ENCODE data around the gene CHPT1.
A peak's percentile ranks its signal among the peaks of the same experiment; 100 is the strongest.

Gene CHPT1

GRCh38 chr12:101686176-101686575 lies 11.3 kb upstream of the CHPT1 start:
- no peak for DNase-seq

DNA sequence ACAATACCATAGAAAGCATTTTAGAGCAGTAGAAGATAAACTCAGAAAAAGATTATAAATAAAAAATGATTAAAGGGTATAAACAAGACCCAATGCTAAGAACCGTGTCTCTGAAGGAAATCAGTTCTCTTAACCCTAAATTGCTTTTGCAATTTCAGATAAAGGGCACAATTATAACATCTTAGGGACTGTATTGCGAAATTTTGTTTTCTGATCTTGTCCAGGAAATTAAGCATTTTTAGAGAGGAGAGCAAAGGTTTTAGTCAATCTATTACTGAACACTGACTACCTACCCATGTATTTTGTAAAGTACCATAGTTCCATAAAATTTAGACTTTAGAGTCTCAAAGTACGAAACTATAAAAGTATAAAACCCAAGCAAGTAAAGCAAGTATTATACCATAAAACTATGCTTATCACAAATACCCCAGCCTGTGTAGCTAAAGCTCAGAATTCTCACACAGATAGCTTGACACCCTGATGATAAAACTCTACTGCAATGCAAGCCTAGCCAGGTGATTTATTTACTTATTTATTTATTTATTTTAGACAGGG lies 6.8 kb upstream of the CHPT1 start:
- DNase-seq: no peak

GRCh38 chr12:101691503-101692096 lies 5.8 kb upstream of the CHPT1 start:
- no peak for DNase-seq

GRCh38 chr12:101694297-101694848 lies 3.1 kb upstream of the CHPT1 start:
- DNase-seq: no peak

DNA sequence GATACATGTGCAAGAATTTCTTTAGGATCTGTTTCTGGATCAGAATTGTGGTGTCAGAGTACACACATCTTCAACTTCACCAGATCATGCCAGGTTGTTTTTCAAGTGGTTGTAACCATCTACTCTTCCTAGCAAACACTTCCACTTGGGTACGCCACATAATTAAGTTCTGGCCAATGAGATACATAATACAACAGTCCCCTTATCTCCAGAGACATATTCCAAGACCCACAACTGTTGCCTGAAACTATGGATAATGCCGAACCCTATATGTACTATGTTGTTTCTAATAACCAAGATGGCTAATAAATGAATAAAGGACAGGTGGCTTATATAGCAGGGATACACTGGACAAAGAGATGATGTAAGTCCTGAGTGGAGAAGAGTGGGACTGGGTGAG lies 2.5 kb upstream of the CHPT1 start:
- no peak for DNase-seq

GRCh38 chr12:101695706-101696105 lies 1.7 kb upstream of the CHPT1 start:
- DNase-seq: no peak

- DNase-seq: peak; percentile 59
These were observed 916 bp upstream of the CHPT1 start for GRCh38 chr12:101696251-101697196.

DNA sequence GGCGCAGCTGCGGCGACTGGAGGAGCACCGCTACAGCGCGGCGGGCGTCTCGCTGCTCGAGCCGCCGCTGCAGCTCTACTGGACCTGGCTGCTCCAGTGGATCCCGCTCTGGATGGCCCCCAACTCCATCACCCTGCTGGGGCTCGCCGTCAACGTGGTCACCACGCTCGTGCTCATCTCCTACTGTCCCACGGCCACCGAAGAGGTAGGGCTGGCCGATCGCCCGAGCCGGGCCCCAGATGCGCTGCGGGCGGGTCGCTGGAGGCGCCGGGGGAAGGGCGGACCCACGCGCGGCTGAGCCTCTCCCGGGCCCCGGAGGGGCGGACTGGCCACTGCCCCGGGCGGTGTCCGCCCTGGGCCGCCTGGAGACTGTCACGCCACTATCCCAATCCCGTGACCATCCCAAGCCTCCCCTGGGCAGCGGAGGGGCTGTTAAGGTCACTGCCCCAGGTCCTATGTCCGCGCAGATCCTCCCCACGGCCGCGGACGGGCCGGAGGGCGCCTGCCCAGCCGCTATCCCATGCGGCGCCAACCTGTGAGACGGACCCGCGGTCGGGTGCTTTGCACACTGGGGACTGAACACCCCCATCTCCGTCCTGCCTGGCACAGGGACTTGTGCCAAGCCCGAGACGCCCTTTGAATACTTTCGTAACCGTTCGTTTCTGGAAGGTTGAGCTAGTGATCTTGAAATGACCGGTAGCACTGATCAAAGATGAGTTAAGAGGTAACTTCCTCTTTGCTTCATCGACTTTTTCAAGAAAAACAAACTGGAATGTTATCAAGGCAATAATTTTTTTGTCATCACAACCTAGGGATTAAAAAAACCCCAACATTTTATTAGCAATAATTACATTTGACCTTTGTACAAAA lies 725 bp downstream of the CHPT1 start:
- DNase-seq: peak; percentile 66

DNA sequence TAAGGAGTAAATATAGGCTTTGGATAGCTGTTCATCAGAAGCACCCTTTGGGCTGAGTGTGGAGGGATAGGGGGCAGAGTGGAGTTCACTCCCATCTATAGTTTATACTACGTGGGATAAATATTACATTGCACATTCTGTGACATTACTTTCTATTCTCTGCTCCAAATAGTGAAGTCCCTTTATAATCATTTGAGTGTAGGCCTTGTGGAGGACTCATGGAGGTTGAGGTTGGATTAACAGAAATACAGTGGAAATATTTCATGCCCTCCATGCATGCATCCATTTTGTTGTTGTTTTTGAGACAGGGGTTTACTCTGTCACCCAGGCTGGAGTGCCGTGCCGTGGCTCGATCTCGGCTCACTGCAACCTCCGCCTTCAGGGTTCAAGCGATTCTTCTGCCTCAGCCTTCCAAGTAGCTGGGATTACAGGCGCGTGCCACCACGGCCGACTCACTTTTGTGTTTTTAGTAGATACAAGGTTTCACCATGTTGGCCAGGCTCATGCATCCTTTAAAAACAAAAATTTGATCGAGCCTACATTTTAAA lies 1.4 kb downstream of the CHPT1 start:
- DNase-seq: no peak

DNA sequence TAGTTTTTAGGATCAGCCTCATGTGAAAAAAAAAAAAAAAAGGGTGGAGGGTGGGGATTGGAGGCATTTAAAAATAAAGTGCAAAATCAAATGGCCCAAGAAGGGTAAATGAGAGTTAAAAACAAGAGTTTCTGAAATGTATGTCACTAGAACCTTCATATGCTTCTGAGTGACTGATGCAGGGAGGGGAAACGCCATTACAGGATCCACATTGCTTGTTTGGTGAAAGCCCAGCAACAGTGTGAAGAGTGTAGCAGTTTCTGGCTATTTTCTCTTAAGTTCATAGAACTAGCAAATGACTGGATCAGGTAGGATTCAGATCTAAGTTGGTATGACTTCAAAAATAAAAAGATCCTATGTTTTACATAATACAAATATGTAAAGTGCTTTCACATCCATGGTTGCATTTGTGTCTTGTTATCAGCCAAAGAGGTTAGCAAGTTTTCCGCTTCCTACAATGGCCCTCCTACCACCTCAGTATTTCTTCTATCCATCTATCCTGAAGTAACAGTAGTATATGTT lies 2.9 kb downstream of the CHPT1 start:
- DNase-seq: no peak

- no peak for DNase-seq
These were observed 6.0 kb downstream of the CHPT1 start for GRCh38 chr12:101703487-101703886.

DNA sequence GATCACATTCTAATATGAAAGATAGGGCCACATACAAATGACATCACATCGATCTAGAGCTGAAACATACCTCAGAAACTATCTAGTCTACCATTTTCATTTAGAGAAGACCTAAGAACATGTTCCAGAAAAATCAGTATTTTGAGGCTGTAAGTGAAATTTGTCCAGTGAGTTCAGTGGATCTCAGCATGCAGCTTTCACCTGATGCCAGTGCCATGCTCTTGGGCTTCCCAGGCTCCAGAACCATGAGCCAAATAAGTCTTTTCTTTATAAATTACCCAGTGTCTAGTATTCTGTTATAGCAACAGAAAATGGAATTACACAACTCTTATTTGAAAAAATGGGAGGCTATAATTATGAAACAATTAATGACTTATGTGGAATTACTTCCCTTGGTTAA lies 9.0 kb downstream of the CHPT1 start:
- no peak for DNase-seq

- DNase-seq: no peak
These were observed 9.8 kb downstream of the CHPT1 start for GRCh38 chr12:101707131-101707782.

DNA sequence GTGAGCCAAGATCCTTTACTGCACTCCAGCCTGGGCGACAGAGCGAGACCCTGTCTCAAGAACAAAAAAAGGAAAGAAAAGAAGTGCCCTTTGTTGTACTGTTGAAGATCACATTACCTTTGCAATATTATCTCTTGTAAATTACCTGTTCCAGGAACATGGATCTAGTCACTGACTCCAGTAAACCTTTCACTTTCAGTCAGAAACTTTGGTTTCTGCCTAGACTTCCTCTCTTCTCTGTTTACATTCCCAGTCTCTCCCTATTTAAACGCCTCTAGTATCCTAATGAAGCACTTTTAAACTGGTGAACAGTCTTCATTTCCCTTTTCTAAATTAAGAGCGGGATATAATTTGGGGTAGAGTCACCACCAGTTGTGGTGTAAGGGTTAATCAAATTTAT lies 12.8 kb downstream of the CHPT1 start:
- DNase-seq: no peak

GRCh38 chr12:101713059-101713682 lies 15.7 kb downstream of the CHPT1 start:
- peak; percentile 85 for DNase-seq

DNA sequence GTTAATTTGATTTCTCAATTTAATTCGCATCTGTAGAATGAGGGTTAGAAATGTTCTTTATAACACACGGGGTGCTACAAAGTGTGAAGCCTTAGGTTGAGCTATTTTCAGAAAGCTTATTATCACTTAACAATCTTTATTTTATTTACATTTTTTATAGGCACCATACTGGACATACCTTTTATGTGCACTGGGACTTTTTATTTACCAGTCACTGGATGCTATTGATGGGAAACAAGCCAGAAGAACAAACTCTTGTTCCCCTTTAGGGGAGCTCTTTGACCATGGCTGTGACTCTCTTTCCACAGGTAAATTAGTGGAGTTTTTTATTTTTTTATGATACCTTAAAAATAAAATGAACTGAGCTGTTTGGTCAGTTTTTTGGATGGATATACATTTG lies 16.5 kb downstream of the CHPT1 start:
- no peak for DNase-seq

GRCh38 chr12:101714877-101715444 lies 17.5 kb downstream of the CHPT1 start:
- DNase-seq: no peak

GRCh38 chr12:101719566-101719965 lies 22.1 kb downstream of the CHPT1 start:
- no peak for DNase-seq

- no peak for DNase-seq
These were observed 22.7 kb downstream of the CHPT1 start for GRCh38 chr12:101720118-101720517.

GRCh38 chr12:101722392-101722791 lies 25.0 kb downstream of the CHPT1 start:
- no peak for DNase-seq

DNA sequence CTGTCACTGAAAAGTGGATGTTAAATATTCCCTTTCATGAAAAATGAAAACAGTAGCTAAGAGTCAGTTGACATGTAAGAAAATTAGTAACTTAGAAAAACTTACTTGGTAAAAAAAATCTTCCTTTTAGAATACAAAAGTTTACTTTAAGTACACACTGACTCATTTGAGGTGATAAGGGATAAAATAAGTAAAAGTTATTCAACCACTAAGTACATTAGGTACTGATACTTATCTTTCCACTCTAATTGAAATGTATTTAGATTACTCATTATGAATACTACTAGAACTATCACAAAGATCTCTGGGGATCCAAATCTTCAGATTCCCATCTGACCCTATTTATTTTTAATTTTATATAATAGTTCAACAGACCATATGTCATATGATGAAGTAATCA lies 29.7 kb downstream of the CHPT1 start:
- no peak for DNase-seq

Data from islet precursor cell (in vitro differentiated cells).